Measurements from ENCODE around the gene PKNOX1.
"Not testable (repeated sequence)": the region's sequence is repeated elsewhere in the genome, so short reads cannot be mapped to it uniquely, and the experiment has no call there.

Gene PKNOX1

GRCh38 chr21:43021756-43022600 is 47.6 kb downstream of the PKNOX1 start:
- DNase-seq = no peak

- DNase-seq = no peak
These were observed 48.8 kb downstream of the PKNOX1 start for GRCh38 chr21:43023175-43023574.

- DNase-seq = no peak
These were observed 50.2 kb downstream of the PKNOX1 start for GRCh38 chr21:43024439-43025136.

- DNase-seq = no peak
These were observed 51.3 kb downstream of the PKNOX1 start for GRCh38 chr21:43025636-43026180.

GRCh38 chr21:43027846-43028731 is 53.7 kb downstream of the PKNOX1 start:
- DNase-seq = no peak

GRCh38 chr21:43029785-43030184 is 55.4 kb downstream of the PKNOX1 start:
- DNase-seq = no peak

GRCh38 chr21:43031121-43031619 is 56.8 kb downstream of the PKNOX1 start:
- no peak for DNase-seq

GRCh38 chr21:43034101-43034500 is 59.7 kb downstream of the PKNOX1 start:
- no peak for DNase-seq

- no peak for DNase-seq
These were observed 60.5 kb downstream of the PKNOX1 start for GRCh38 chr21:43034826-43035225.

GRCh38 chr21:43036889-43037288 is 62.5 kb downstream of the PKNOX1 start:
- DNase-seq = not testable (repeated sequence)

- not testable (repeated sequence) for DNase-seq
These were observed 63.7 kb downstream of the PKNOX1 start for GRCh38 chr21:43037918-43038658.

GRCh38 chr21:43038659-43039044 is 64.3 kb downstream of the PKNOX1 start:
- not testable (repeated sequence) for DNase-seq

GRCh38 chr21:43042169-43042568 is 67.8 kb downstream of the PKNOX1 start:
- not testable (repeated sequence) for DNase-seq

GRCh38 chr21:43043291-43043690 is 68.9 kb downstream of the PKNOX1 start:
- DNase-seq = not testable (repeated sequence)

- DNase-seq = not testable (repeated sequence)
These were observed 70.2 kb downstream of the PKNOX1 start for GRCh38 chr21:43044547-43044946.

GRCh38 chr21:43045165-43045875 is 71.0 kb downstream of the PKNOX1 start:
- DNase-seq = not testable (repeated sequence)

- DNase-seq = not testable (repeated sequence)
These were observed 71.8 kb downstream of the PKNOX1 start for GRCh38 chr21:43045876-43046821.

GRCh38 chr21:43053112-43053511 is 78.8 kb downstream of the PKNOX1 start:
- DNase-seq = not testable (repeated sequence)

- not testable (repeated sequence) for DNase-seq
These were observed 88.7 kb downstream of the PKNOX1 start for GRCh38 chr21:43062955-43063664.

All from CD4-positive, alpha-beta T cell treated with Interleukin-17A for 4 hours (primary cell).